Osteoblast (primary cell): ENCODE measurements around the gene JPH4. TPM values are rescaled to one million over a fixed set of nuclear protein-coding genes. Genes with fewer than 3 reads are reported as not detected.

Experiments used
- DNase-seq: peaks from one replicate; pipeline ENCODE4 v3.0.0; 2011; ENCODE audit warnings: low spot score, mixed read lengths; ENCODE audit not compliant: insufficient read length; ENCODE audit errors: missing footprints
- H2AFZ ChIP-seq: 2 replicates; pipeline ENCODE4 v1.6.0; 2011; ENCODE audit warnings: mild to moderate bottlenecking, low read length
- H3K27ac ChIP-seq: 2 replicates; pipeline ENCODE4 v1.5.1; 2011; ENCODE audit warnings: mild to moderate bottlenecking, low read depth, low read length, moderate library complexity
- H3K27me3 ChIP-seq: 2 replicates; pipeline ENCODE4 v1.6.0; 2012; ENCODE audit warnings: mild to moderate bottlenecking, control low read depth, inconsistent platforms, low read length, moderate library complexity; ENCODE audit not compliant: insufficient read depth
- H3K36me3 ChIP-seq: 2 replicates; pipeline ENCODE4 v1.5.1; 2011; ENCODE audit warnings: mild to moderate bottlenecking, low read length, control low read depth, moderate library complexity; ENCODE audit not compliant: insufficient read depth
- H3K4me1 ChIP-seq: 2 replicates; pipeline ENCODE4 v1.5.1; 2011; ENCODE audit warnings: mild to moderate bottlenecking, low read length, control low read depth, moderate library complexity; ENCODE audit not compliant: insufficient read depth
- H3K4me2 ChIP-seq: 2 replicates; pipeline ENCODE4 v1.6.0; 2011; ENCODE audit warnings: mild to moderate bottlenecking, low read length; ENCODE audit not compliant: insufficient read depth
- H3K4me3 ChIP-seq: fragments of 200-600 bp; sonication (generic); 3 replicates; pipeline ENCODE4 v1.5.1; 2012; ENCODE audit warnings: mild to moderate bottlenecking, low read length, inconsistent platforms; ENCODE audit not compliant: insufficient read depth
- H3K79me2 ChIP-seq: 2 replicates; pipeline ENCODE4 v1.6.0; 2012; ENCODE audit warnings: mild to moderate bottlenecking, low read length, control low read depth, inconsistent platforms; ENCODE audit not compliant: insufficient read depth
- H3K9me3 ChIP-seq: 2 replicates; pipeline ENCODE4 v1.5.1; 2011; ENCODE audit warnings: low read depth, low read length, control low read depth
- H4K20me1 ChIP-seq: 2 replicates; pipeline ENCODE4 v1.6.0; 2012; ENCODE audit warnings: mild to moderate bottlenecking, low read length, control low read depth; ENCODE audit not compliant: insufficient read depth
- total RNA-seq: library from RNA; depleted of rRNA; stranded (reverse); fragments of >200 nt; gene quantifications from 2 replicates; pipeline ENCODE4 v1.2.3, GENCODE V29; 2012
- TF ChIP-seq, protein P1 (sequence below): IDR thresholded peaks from 2 replicates; pipeline ENCODE4 v1.5.1; 2011; ENCODE audit warnings: mild to moderate bottlenecking, low read depth, low read length, moderate library complexity; ENCODE audit errors: extremely low read depth

Gene JPH4
- total RNA-seq, 1 donor, result not detected

- DNase-seq, result no peak
- Histone ChIP-seq H3K27me3 (peaks cover 9% of the 10 kb centered on the region), H3K4me3 (no peak overlapping the region), H3K79me2 (no peaks in the 10 kb centered on the region), H3K4me2 (no peak overlapping the region), H3K27ac (no peak overlapping the region), H2AFZ (no peak overlapping the region), H3K36me3 (no peaks in the 10 kb centered on the region), H4K20me1 (no peaks in the 10 kb centered on the region), H3K9me3 (no peaks in the 10 kb centered on the region), H3K4me1 (peaks cover 10% of the 10 kb centered on the region)
- TF ChIP-seq, protein P1, sequence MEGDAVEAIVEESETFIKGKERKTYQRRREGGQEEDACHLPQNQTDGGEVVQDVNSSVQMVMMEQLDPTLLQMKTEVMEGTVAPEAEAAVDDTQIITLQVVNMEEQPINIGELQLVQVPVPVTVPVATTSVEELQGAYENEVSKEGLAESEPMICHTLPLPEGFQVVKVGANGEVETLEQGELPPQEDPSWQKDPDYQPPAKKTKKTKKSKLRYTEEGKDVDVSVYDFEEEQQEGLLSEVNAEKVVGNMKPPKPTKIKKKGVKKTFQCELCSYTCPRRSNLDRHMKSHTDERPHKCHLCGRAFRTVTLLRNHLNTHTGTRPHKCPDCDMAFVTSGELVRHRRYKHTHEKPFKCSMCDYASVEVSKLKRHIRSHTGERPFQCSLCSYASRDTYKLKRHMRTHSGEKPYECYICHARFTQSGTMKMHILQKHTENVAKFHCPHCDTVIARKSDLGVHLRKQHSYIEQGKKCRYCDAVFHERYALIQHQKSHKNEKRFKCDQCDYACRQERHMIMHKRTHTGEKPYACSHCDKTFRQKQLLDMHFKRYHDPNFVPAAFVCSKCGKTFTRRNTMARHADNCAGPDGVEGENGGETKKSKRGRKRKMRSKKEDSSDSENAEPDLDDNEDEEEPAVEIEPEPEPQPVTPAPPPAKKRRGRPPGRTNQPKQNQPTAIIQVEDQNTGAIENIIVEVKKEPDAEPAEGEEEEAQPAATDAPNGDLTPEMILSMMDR, result no peak
Measured at GRCh38 chr14:23608454-23608853, 29.9 kb upstream of the JPH4 start.

DNA sequence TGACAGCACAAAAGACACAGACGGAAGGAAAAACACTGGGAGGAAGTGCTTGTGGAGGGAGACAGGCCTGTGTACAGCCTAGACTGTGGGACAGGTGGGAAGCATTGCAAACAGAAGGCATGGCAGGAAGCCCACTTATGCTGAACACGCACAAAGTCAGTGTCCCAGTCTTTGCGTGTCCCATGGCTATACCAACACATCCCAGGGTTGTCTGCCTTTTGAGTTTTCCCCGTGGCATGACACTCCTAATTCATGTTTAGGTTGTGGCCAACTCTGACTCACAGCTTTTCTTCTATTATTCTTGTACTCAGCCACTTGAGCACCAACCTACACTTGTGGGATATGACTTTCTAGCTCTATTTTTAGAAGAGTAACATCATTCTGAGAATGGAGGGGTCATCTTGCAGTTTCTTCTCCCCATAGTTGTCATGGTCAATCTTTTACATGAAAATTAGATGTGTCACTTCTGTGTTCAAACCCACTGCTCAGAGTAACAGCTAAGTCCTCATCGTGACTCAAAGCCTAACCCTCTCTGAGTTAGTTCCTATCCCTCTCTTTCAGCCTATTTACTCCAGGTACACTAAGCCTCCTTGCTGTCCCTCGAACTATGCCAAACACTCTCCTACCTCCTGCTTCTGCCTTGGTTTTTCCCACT lies 27.5 kb upstream of the JPH4 start:
- H3K27ac ChIP-seq, result no peak overlapping the region
- H3K4me2 ChIP-seq, result peak overlapping the region; percentile 7
- H3K4me3 ChIP-seq, result no peak overlapping the region
- H2AFZ ChIP-seq, result peak overlapping the region; percentile 11
- no peaks in the 10 kb centered on the region for H3K79me2 ChIP-seq
- DNase-seq, result peak; percentile 64
- TF ChIP-seq, protein P1, result no peak
- H3K27me3 ChIP-seq, result peaks cover 6% of the 10 kb centered on the region
- H4K20me1 ChIP-seq, result no peaks in the 10 kb centered on the region
- no peaks in the 10 kb centered on the region for H3K36me3 ChIP-seq
- no peaks in the 10 kb centered on the region for H3K9me3 ChIP-seq
- H3K4me1 ChIP-seq, result peaks cover 10% of the 10 kb centered on the region

GRCh38 chr14:23604675-23605170 lies 26.1 kb upstream of the JPH4 start:
- Histone ChIP-seq H3K4me2 (no peak overlapping the region), H3K27me3 (no peaks in the 10 kb centered on the region), H3K79me2 (no peaks in the 10 kb centered on the region), H3K9me3 (no peaks in the 10 kb centered on the region), H3K36me3 (no peaks in the 10 kb centered on the region), H4K20me1 (no peaks in the 10 kb centered on the region), H3K4me3 (no peak overlapping the region), H3K4me1 (peaks cover 10% of the 10 kb centered on the region), H2AFZ (no peak overlapping the region), H3K27ac (no peak overlapping the region)
- DNase-seq, result no peak
- TF ChIP-seq, protein P1, result no peak

GRCh38 chr14:23604148-23604547 lies 25.6 kb upstream of the JPH4 start:
- TF ChIP-seq, protein P1, result no peak

More at GRCh38 chr14:23604148-23604547, 25.6 kb upstream of the JPH4 start:
- H3K27me3 ChIP-seq, result no peaks in the 10 kb centered on the region
- H3K79me2 ChIP-seq, result no peaks in the 10 kb centered on the region
- no peak overlapping the region for H2AFZ ChIP-seq
- H3K4me1 ChIP-seq, result peaks cover 10% of the 10 kb centered on the region
- no peaks in the 10 kb centered on the region for H3K36me3 ChIP-seq
- no peaks in the 10 kb centered on the region for H3K9me3 ChIP-seq
- DNase-seq, result no peak
- no peak overlapping the region for H3K4me2 ChIP-seq
- no peaks in the 10 kb centered on the region for H4K20me1 ChIP-seq
- H3K4me3 ChIP-seq, result no peak overlapping the region
- H3K27ac ChIP-seq, result no peak overlapping the region
